Hematopoietic multipotent progenitor cell (in vitro differentiated cells): ENCODE measurements around the gene SEPTIN10. TPM values are rescaled to one million over a fixed set of nuclear protein-coding genes. Genes with fewer than 3 reads are reported as not detected.
"Not testable (repeated sequence)": the region's sequence is repeated elsewhere in the genome, so short reads cannot be mapped to it uniquely, and the experiment has no call there.

Source experiments
- DNase-seq, 3 donors: peaks; one replicate each; pipeline ENCODE4 v3.0.0-alpha.2; 2011 to 2015; ENCODE audit warnings: low read depth in 2 of 3, low spot score in 2 of 3
- total RNA-seq: library from RNA; depleted of rRNA; stranded (reverse); fragments of >200 nt; gene quantifications from one replicate; pipeline ENCODE4 v1.2.3, GENCODE V29; 2012

Gene SEPTIN10
- total RNA-seq, 1 donor, result 0.27 TPM

DNA sequence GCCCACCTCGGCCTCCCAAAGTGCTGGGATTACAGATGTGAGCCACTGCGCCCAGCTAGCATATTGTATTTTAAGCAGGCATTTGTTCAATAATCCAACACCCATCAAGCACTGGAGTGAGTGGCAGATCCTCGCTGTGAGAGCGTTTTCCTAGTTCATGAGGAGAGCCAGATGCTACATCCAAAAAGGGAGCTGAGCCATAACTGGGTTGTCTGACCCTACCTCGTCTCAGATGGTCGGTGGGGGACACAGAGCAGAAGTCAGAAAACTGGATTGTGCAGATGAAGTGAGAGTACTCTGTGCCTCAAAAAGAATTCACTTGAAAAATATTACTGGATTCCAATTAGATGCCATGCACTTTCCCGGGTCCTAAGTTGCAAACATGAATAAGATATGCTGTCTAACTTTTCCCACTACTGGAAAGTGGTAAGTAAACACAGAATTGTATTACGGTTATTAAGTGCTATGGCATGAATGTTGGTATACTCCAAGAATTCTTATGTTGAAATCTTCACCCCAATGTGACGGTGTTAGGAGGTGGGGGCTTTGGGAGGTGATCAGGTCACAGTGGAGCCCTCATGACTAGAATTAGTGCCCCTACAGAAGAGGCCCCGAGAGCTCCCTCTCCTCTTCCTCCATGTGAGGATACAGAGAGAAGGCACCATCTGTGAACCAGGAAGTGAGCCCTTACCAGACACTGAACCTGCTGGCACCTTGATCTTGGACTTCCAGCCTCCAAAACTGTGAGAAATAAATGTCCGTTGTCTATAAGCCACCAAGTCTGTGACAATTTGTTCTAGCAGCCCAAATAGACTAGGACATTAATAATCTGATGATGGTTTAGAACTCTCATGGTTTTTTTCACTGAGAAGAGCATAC is 21.9 kb upstream of the SEPTIN10 start:
- DNase-seq, result no peak

GRCh38 chr2:109633284-109633961 is 19.7 kb upstream of the SEPTIN10 start:
- no peak for DNase-seq

DNA sequence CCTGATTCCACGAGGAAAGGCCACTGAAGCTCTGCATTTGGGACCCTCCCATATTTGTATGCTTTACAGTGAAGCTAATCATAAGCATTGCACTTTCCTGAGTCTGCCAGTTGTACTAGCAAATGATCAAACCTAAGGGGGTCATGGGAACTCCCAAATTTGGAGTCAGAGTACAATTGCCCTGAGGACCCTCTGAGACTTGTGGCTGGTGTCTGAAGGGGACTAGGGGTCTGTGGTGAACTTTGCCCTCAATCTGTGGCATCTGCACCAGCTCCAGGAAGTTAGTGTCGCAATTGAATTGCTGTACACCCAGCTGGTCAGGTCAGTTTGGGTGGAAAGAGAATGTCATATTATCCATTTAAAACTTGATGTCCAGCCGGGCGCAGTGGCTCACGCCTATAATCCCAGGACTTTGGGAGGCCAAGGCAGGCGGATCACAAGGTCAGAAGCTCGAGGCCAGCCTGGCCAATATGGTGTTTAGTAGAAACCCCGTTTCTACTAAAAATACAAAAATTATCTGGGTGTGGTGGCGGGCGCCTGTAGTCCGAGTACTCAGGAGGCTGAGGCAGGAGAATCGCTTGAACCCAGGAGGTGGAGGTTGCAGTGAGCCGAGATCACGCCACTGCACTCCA is 18.5 kb upstream of the SEPTIN10 start:
- DNase-seq, result no peak

DNA sequence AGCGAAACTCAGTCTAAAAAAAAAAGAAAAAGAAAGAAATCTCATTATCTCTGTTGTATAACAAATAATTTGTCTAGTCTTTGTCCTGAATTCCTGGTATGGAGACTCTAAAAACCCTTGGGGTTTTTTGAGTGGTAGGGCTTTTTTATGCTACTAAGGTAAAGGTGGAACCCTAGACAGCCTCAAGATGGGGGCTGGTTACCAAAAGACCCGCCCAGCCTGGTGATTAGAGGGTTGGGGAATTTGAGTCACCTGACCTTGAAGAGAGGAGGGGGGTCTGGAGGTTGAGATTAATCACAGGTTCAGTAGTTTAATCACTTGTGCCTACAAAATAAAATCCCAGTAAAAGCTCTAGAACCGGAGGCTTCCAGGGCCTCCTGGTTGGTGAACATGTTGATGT is 18.0 kb upstream of the SEPTIN10 start:
- no peak for DNase-seq

GRCh38 chr2:109630441-109631430 is 17.0 kb upstream of the SEPTIN10 start:
- no peak for DNase-seq

GRCh38 chr2:109629867-109630266 is 16.1 kb upstream of the SEPTIN10 start:
- DNase-seq, result no peak

DNA sequence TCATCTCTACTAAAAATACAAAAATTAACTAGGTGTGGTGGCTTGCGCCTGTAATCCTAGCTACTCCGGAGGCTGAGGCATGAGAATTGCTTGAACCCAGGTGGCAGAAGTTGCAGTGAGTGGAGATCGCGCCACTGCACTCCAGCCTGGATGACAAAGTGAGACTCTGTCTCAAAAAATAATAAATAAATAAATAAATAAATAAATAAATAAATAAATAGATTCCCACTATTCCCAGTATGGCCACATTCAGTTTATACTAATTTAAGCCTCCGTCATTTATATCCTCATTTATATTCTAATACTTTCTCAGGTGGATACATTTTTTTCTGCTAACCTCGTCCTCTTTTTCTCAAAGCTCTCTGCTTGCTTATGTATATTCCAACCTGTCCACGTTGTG is 14.6 kb upstream of the SEPTIN10 start:
- not testable (repeated sequence) for DNase-seq

DNA sequence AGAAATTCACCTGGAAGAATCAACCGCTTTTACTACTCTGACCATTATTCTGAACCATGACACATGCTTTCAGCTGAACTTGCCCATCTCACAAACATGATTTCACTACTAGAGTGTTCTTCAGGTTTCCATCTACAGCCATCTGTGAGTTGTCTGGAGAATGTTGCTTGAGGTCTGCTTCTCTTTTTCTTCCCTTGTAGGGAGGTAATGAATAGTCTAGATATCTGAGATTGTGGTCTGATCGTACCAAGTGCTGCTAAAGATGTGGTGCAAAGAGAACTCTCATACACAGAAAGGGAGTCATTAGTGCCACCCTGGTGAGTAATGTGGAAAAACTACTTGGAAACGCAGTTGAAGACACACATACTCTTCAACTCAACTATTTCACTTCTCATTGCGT is 10.6 kb upstream of the SEPTIN10 start:
- DNase-seq, result no peak

GRCh38 chr2:109623923-109624322 is 10.2 kb upstream of the SEPTIN10 start:
- DNase-seq, result no peak

DNA sequence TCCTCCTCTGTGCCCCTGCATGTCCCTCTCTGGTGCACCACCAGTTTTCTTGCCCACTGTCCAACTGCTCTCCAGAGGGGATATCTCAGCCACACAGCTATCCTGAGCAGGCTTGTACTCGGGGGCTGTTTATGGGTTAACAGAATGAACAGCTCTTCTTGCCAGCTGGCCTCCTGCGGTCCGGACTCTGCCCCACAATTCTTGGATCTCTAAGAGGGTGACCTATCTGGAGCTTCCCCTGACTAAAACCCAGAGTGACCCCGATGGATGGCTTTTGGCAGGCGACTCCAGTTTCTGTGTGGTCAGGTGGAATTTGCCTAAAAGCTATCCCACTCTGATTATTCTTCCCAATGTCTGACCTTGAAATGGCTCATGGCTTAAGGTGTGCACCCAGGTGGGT is 9.5 kb upstream of the SEPTIN10 start:
- no peak for DNase-seq

GRCh38 chr2:109619032-109619615 is 5.4 kb upstream of the SEPTIN10 start:
- DNase-seq, result no peak

- no peak for DNase-seq
Measured at GRCh38 chr2:109616184-109616583, 2.4 kb upstream of the SEPTIN10 start.

GRCh38 chr2:109615637-109616144 is 1.9 kb upstream of the SEPTIN10 start:
- no peak for DNase-seq

DNA sequence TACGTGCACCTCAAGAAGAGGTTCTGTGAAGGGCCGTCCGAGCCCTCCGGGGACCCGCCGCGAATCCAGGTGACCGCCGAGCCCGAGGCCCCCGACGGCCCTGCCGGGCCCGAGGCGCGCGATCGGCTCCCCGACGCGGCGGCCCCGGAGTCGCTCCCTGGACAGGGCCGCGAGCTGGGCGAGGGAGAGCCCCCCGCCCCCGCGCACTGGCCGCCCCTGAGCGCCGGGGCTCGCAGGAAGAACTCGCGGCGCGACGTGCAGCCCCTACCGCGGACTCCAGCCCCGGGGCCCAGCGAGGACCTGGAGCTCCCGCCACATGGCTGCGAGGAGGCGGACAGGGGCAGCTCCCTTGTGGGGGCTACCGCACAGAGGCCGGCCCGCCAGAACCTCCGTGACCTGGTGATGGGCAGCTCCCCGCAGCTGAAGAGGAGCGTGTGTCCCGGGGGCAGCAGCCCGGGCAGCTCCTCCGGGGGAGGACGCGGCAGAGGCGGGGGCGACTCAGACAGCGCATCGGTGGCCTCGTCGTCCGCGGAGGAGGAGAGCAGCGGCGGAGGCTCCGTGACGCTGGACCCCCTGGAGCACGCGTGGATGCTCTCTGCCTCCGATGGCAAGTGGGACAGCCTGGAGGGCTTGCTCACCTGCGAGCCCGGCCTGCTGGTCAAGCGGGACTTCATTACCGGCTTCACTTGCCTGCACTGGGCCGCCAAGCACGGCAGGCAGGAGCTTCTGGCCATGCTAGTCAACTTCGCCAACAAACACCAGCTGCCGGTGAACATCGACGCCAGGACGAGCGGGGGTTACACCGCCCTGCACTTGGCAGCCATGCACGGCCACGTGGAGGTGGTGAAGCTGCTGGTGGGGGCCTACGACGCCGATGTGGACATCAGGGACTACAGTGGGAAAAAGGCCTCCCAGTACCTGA is 1.2 kb upstream of the SEPTIN10 start:
- DNase-seq, result no peak

DNA sequence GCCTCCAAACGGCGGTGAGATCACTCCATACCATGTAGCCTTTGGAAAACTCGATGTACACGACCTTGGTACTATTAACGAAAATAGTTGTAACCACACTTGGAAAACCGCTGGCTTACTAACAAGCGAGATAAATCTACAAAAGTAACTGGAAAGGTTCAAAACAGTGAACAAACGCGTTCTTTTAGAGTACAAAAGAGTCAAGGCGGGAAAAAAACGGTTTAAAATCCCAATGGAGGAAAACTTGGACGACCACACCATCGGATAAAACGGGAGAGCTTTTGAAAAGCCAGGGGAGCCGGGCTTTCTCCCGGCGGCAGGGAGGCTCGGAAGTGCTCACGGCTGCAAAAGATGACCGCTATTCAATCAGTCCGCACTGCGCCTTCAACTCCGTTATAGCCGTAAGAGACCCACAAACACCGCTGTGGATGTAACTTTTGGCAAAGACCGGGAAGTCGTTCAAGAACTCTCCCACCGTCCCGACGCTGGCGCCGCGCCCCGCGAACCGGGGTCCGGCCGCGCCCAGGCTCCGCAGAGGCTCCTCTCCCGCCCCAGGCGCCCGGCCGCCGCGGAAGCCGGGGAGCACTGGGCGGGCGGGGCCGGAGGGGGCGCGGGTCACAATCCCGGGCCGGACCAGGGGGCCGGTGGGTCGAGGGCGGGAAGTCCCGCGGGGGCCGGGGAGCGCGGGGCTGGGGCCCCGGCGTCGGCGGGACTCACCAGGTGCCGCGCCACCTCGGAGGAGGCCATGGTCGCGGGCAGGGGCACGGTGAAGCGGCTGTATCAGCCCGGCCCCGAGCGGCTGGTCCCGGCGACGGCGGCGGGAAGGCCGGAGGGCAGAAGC is 465 bp downstream of the SEPTIN10 start:
- no peak for DNase-seq

DNA sequence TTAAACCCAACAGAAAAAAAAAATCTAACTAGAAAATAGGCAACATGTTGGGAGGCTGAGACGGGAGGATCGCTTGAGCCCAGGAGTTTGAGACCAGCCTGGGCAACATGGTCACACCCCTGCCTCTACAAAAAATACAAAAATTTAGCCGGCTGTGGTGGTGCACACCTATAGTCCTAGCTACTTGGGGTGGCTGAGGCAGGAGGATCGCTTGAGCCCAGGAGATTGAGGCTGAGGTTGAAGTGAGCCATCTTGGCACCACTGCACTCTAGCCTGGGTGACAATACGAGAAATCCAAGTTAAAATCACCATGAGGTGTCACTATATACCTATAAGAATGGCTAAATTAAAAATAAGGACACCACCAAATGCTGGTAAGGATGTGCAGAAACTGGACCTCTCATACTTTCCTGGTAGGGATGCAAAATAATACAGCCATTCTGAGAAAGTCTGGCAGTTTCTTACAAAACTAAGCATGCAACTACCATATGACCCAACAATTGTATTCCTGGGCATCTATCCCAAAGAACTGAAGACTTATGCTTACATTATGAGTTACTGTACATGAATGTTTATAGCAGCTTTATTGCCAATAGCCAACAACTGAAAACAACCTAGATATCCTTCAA is 2.2 kb downstream of the SEPTIN10 start:
- no peak for DNase-seq

GRCh38 chr2:109609352-109610024 is 4.3 kb downstream of the SEPTIN10 start:
- DNase-seq, result no peak
